Measurements from ENCODE around the gene DNAAF5.
"Not testable (repeated sequence)": the region's sequence is repeated elsewhere in the genome, so short reads cannot be mapped to it uniquely, and the experiment has no call there.

DNAAF5 gene

DNA sequence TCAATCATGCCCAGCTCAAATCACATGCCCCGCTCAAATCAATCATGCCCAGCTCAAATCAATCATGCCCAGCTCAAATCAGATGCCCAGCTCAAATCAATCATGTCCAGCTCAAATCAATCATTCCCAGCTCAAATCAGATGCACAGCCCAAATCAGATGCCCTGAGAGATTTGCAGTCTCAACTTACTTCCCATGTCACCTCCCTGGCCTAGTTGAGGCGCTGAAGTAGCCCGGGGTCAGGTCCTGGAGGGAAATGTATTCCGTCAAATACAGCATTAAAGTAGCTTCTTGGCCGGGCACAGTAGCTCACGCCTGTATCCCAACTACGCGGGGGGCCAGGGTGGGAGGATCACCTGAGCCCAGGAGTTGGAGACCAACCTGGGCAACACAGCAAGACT, 16.3 kb downstream of the DNAAF5 start:
- DNase-seq (ENCODE audit: low read depth): no peak
- TF ChIP-seq, protein P1, sequence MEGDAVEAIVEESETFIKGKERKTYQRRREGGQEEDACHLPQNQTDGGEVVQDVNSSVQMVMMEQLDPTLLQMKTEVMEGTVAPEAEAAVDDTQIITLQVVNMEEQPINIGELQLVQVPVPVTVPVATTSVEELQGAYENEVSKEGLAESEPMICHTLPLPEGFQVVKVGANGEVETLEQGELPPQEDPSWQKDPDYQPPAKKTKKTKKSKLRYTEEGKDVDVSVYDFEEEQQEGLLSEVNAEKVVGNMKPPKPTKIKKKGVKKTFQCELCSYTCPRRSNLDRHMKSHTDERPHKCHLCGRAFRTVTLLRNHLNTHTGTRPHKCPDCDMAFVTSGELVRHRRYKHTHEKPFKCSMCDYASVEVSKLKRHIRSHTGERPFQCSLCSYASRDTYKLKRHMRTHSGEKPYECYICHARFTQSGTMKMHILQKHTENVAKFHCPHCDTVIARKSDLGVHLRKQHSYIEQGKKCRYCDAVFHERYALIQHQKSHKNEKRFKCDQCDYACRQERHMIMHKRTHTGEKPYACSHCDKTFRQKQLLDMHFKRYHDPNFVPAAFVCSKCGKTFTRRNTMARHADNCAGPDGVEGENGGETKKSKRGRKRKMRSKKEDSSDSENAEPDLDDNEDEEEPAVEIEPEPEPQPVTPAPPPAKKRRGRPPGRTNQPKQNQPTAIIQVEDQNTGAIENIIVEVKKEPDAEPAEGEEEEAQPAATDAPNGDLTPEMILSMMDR (conservative IDR thresholded peaks at IDR 0.05; ENCODE audit: low read depth, low read length): no peak
- H3K4me3 ChIP-seq (ENCODE audit: low read length): no peak overlapping the region

DNA sequence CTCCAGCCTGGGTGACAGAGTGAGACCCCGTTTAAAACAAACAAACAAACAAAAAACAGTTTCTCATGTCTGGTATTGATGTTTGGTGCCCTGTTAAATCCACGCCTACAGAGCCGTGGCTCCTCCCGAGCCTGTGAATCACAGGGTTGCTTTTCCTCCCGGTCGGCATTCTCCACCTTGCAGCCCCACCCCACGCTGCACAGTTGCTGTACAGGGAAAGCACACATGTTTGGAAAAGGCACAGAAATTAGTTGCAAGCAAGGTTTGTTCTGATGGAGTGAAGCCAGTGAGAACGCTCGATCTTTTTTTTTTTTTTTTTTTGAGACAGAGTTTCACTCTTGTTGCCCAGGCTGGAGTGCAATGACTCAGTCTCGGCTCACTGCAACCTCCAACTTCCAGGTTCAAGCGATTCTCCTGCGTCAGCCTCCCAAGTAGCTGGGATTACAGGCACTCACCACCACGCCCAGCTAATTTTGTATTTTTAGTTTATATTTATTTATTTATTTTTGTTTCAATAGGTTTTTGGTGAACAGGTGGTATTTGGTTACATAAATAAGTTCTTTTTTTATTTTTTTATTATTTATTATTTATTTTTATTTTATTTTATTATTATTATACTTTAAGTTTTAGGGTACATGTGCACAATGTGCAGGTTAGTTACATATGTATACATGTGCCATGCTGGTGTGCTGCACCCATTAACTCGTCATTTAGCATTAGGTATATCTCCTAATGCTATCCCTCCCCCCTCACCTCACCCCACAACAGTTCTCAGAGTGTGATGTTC, 17.0 kb downstream of the DNAAF5 start:
- not testable (repeated sequence) for DNase-seq (ENCODE audit: low read depth); H3K4me3 ChIP-seq (ENCODE audit: low read length)

DNA sequence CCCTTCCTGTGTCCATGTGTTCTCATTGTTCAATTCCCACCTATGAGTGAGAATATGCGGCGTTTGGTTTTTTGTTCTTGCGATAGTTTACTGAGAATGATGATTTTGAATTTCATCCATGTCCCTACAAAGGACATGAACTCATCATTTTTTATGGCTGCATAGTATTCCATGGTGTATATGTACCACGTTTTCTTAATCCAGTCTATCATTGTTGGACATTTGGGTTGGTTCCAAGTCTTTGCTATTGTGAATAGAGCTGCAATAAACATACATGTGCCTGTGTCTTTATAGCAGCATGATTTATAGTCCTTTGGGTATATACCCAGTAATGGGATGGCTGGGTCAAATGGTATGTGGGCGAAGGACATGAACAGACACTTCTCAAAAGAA, 17.6 kb downstream of the DNAAF5 start:
- DNase-seq (ENCODE audit: low read depth): not testable (repeated sequence)

DNA sequence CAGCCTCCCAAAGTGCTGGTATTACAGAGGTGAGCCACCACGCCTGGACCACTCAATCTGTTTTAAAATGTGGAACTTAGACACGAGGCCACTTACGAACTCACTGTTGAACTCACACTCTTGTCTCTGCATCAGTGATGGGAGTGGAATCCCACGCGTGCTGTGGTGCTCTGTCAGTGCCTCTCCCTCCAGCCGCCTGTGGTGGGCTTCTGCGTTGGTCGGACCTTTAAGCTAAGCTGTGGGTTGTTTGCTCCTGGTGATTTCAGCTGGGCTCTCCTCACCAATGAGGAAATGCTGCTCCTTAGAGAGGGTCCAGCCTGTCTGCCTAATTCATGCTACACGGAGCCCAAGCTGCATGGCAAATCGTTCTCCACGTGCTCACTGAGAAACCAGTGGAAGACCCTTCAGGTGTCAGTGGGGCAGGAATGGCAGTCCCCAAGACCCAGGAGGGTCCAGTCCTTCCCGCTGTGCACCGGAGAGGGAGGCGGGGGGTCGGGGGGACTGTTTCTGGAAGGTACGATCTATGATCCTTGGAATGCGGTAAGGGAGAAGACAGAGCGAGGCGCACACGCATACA, 18.4 kb downstream of the DNAAF5 start:
- H3K4me3 ChIP-seq (ENCODE audit: low read length): no peak overlapping the region
- TF ChIP-seq, protein P1 (conservative IDR thresholded peaks at IDR 0.05; ENCODE audit: low read depth, low read length): no peak
- DNase-seq (ENCODE audit: low read depth): no peak

More for the DNA sequence above, 17.6 kb downstream of the DNAAF5 start:
- not testable (repeated sequence) for H3K4me3 ChIP-seq (ENCODE audit: low read length)

DNA sequence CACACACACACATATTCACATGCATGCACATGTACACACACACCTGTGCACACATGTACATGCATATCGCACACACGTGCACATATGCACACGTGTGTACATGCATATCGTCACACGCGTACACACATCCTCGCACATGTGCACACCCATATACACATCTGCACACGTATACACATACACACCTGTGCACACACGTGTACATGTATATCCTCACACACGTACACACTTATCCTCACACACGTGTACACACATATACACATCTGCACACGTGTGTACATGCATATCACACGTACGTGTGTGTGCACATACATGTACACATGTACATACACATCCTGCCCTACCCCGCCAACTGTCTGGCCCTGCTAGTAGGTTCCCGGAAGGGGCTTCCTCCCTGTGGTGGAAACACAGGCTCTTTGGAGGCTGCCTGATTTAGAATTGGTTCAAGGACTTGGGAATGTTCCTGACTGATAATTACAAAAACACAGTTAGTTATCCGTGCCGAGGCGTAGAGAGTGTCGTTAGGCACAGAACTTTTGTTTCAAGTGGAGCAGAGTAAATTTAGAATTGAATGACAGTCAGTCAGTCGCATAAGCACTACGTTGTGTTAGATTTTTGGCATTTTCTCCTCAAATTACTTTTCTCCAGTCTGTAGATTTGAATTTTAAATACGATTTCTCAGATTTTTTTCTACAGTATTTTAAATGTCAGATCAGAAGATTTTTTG, 19.1 kb downstream of the DNAAF5 start:
- TF ChIP-seq, protein P1 (conservative IDR thresholded peaks at IDR 0.05; ENCODE audit: low read depth, low read length): no peak
- DNase-seq (ENCODE audit: low read depth): no peak
- H3K4me3 ChIP-seq (ENCODE audit: low read length): no peak overlapping the region

DNA sequence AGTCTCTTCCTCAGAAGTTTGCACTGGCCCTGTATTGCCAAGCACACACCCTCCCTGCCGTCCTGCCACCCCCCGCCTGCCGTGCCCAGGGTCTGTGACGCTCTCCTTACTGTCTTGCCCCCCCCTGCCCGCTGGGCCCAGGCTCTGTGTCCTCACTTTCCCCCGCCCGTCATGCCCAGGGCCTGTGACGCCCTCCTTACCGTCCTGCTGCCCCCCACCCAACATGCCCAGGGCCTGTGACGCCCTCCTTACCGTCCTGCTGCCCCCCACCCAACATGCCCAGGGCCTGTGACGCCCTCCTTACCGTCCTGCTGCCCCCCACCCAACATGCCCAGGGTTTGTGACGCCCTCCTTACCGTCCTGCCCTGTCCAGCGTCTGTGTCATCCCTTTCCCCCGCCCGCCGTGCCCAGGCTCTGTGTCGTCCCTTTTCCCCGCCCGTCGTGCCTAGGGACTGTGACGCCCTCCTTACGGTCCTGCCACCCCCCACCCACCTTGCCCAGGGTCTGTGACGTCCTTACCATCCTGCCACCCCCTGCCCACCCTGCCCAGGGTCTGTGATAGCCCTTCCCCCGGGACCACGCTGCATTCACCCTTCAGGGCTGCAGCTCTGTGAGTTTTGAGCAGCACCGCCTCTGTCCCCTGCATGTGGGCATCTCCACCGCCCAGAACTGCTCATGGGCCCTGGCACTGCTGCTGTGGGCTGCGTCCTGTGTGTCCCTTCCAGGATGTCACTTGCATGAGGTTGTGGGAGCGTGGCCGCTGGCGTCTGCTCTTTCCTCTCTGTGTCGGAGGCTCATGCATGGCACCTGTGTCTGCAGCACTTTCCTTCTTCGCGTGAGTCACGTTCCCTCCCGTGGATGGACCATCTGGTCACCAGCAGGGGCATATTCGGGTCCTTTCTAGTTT, 19.9 kb downstream of the DNAAF5 start:
- no peak overlapping the region for H3K4me3 ChIP-seq (ENCODE audit: low read length)
- TF ChIP-seq, protein P1 (conservative IDR thresholded peaks at IDR 0.05; ENCODE audit: low read depth, low read length): no peak
- DNase-seq (ENCODE audit: low read depth): no peak

DNA sequence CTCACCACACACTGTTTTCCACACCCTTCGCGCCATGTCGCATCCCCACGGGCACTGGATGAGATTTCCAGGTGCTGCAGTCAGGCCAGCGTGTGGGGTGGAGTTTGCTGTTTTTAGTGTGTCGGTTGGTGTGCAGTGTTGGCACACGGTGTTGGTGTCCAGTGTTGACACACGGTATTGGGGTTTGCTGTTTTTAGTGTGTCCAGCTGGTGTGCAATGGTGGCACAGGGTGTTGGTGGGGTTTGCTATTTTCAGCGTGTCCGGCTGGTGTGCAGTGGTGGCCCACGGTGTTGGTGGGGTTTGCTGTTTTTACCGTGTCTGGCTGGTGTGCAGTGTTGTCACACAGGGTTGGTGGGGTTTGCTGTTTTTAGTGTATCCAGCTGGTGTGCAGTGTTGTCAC, 20.7 kb downstream of the DNAAF5 start:
- DNase-seq (ENCODE audit: low read depth): no peak
- TF ChIP-seq, protein P1 (conservative IDR thresholded peaks at IDR 0.05; ENCODE audit: low read depth, low read length): no peak
- H3K4me3 ChIP-seq (ENCODE audit: low read length): no peak overlapping the region

All from retinal pigment epithelial cell (primary cell).